WTC11 (cell line): ENCODE data around the gene PSME4.

Experiments used
- TF ChIP-seq, protein P1 (sequence below): sonication (generic); formaldehyde crosslinking; IDR thresholded peaks from 2 replicates; pipeline ENCODE4 v1.8.1; 2023; ENCODE audit warnings: mild to moderate bottlenecking, missing genetic modification reagents, moderate library complexity
- TF ChIP-seq, protein P2 (sequence below): fragments of 200-600 bp; IDR thresholded peaks from 2 replicates; pipeline ENCODE4 v1.8.0; 2022; ENCODE audit warnings: antibody characterized with exemption
- TF ChIP-seq, protein P3 (sequence below): fragments of 250-450 bp; sonication (Bioruptor Pico); IDR thresholded peaks from 2 replicates; pipeline ENCODE4 v1.9.0; 2021; ENCODE audit warnings: mild to moderate bottlenecking, borderline replicate concordance
- TF ChIP-seq, protein P4 (sequence below): fragments of 250-450 bp; sonication (Bioruptor Pico); IDR thresholded peaks from 2 replicates; pipeline ENCODE4 v1.9.0; 2021; ENCODE audit warnings: mild to moderate bottlenecking
- TF ChIP-seq, protein P5 (sequence below): sonication (generic); formaldehyde crosslinking; IDR thresholded peaks from 2 replicates; pipeline ENCODE4 v1.8.0; 2022; ENCODE audit warnings: mild to moderate bottlenecking, missing genetic modification reagents

DNA sequence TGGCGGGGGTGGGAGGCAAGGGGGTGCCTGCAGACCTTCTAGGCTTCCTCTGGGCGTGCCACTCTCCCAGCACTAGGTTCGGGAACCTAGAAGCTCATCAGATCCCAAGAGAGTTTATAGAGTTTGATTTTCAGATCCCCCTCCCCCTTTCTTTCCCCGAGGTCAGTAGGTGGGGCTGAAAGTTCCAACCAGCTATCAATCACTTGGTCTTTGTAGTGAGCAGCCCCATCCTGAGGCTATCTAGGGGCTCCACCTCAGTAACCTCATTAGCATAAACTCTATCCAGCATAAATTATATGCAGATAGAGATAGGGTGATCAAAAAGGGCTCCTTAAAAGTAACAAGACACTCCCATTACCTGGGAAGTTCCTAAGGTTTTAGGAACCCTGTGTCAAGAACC, 151.2 kb downstream of the PSME4 start:
- TF ChIP-seq, protein P1, sequence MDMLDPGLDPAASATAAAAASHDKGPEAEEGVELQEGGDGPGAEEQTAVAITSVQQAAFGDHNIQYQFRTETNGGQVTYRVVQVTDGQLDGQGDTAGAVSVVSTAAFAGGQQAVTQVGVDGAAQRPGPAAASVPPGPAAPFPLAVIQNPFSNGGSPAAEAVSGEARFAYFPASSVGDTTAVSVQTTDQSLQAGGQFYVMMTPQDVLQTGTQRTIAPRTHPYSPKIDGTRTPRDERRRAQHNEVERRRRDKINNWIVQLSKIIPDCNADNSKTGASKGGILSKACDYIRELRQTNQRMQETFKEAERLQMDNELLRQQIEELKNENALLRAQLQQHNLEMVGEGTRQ (CRISPR knock-in tag) = no peak
- TF ChIP-seq, protein P2, sequence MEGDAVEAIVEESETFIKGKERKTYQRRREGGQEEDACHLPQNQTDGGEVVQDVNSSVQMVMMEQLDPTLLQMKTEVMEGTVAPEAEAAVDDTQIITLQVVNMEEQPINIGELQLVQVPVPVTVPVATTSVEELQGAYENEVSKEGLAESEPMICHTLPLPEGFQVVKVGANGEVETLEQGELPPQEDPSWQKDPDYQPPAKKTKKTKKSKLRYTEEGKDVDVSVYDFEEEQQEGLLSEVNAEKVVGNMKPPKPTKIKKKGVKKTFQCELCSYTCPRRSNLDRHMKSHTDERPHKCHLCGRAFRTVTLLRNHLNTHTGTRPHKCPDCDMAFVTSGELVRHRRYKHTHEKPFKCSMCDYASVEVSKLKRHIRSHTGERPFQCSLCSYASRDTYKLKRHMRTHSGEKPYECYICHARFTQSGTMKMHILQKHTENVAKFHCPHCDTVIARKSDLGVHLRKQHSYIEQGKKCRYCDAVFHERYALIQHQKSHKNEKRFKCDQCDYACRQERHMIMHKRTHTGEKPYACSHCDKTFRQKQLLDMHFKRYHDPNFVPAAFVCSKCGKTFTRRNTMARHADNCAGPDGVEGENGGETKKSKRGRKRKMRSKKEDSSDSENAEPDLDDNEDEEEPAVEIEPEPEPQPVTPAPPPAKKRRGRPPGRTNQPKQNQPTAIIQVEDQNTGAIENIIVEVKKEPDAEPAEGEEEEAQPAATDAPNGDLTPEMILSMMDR = no peak
- TF ChIP-seq, protein P3, sequence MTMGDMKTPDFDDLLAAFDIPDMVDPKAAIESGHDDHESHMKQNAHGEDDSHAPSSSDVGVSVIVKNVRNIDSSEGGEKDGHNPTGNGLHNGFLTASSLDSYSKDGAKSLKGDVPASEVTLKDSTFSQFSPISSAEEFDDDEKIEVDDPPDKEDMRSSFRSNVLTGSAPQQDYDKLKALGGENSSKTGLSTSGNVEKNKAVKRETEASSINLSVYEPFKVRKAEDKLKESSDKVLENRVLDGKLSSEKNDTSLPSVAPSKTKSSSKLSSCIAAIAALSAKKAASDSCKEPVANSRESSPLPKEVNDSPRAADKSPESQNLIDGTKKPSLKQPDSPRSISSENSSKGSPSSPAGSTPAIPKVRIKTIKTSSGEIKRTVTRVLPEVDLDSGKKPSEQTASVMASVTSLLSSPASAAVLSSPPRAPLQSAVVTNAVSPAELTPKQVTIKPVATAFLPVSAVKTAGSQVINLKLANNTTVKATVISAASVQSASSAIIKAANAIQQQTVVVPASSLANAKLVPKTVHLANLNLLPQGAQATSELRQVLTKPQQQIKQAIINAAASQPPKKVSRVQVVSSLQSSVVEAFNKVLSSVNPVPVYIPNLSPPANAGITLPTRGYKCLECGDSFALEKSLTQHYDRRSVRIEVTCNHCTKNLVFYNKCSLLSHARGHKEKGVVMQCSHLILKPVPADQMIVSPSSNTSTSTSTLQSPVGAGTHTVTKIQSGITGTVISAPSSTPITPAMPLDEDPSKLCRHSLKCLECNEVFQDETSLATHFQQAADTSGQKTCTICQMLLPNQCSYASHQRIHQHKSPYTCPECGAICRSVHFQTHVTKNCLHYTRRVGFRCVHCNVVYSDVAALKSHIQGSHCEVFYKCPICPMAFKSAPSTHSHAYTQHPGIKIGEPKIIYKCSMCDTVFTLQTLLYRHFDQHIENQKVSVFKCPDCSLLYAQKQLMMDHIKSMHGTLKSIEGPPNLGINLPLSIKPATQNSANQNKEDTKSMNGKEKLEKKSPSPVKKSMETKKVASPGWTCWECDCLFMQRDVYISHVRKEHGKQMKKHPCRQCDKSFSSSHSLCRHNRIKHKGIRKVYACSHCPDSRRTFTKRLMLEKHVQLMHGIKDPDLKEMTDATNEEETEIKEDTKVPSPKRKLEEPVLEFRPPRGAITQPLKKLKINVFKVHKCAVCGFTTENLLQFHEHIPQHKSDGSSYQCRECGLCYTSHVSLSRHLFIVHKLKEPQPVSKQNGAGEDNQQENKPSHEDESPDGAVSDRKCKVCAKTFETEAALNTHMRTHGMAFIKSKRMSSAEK (CRISPR knock-in tag) = no peak
- TF ChIP-seq, protein P4, sequence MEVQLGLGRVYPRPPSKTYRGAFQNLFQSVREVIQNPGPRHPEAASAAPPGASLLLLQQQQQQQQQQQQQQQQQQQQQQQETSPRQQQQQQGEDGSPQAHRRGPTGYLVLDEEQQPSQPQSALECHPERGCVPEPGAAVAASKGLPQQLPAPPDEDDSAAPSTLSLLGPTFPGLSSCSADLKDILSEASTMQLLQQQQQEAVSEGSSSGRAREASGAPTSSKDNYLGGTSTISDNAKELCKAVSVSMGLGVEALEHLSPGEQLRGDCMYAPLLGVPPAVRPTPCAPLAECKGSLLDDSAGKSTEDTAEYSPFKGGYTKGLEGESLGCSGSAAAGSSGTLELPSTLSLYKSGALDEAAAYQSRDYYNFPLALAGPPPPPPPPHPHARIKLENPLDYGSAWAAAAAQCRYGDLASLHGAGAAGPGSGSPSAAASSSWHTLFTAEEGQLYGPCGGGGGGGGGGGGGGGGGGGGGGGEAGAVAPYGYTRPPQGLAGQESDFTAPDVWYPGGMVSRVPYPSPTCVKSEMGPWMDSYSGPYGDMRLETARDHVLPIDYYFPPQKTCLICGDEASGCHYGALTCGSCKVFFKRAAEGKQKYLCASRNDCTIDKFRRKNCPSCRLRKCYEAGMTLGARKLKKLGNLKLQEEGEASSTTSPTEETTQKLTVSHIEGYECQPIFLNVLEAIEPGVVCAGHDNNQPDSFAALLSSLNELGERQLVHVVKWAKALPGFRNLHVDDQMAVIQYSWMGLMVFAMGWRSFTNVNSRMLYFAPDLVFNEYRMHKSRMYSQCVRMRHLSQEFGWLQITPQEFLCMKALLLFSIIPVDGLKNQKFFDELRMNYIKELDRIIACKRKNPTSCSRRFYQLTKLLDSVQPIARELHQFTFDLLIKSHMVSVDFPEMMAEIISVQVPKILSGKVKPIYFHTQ (CRISPR knock-in tag) = no peak
- TF ChIP-seq, protein P5, sequence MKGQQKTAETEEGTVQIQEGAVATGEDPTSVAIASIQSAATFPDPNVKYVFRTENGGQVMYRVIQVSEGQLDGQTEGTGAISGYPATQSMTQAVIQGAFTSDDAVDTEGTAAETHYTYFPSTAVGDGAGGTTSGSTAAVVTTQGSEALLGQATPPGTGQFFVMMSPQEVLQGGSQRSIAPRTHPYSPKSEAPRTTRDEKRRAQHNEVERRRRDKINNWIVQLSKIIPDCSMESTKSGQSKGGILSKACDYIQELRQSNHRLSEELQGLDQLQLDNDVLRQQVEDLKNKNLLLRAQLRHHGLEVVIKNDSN = no peak
